Osteocyte (in vitro differentiated cells): ENCODE data around the gene FBH1. TPM values are rescaled to one million over a fixed set of nuclear protein-coding genes. Genes with fewer than 3 reads are reported as not detected.
A peak's percentile ranks its signal among the peaks of the same experiment; 100 is the strongest.

Source experiments
- DNase-seq: peaks from one replicate; pipeline ENCODE4 v3.0.0; 2021; ENCODE audit warnings: mixed read lengths; ENCODE audit not compliant: unreplicated experiment; ENCODE audit errors: extremely low spot score
- H3K27ac Mint-ChIP-seq: one replicate; pipeline ENCODE4 v1.8.0; 2021; ENCODE audit warnings: mild to moderate bottlenecking, mixed read lengths; ENCODE audit not compliant: unreplicated experiment
- H3K27me3 Mint-ChIP-seq: one replicate; pipeline ENCODE4 v1.8.0; 2021; ENCODE audit warnings: mixed read lengths; ENCODE audit not compliant: unreplicated experiment
- H3K36me3 Mint-ChIP-seq: one replicate; pipeline ENCODE4 v1.8.0; 2021; ENCODE audit warnings: mixed read lengths; ENCODE audit not compliant: unreplicated experiment
- H3K4me1 Mint-ChIP-seq: one replicate; pipeline ENCODE4 v1.8.0; 2021; ENCODE audit warnings: mixed read lengths; ENCODE audit not compliant: unreplicated experiment
- H3K4me3 Mint-ChIP-seq: one replicate; pipeline ENCODE4 v1.8.0; 2021; ENCODE audit warnings: mild to moderate bottlenecking, moderate library complexity, mixed read lengths; ENCODE audit not compliant: unreplicated experiment
- H3K9me3 Mint-ChIP-seq: one replicate; pipeline ENCODE4 v1.8.0; 2021; ENCODE audit warnings: mixed read lengths; ENCODE audit not compliant: unreplicated experiment
- CTCF ChIP-seq: fragments of 200-600 bp; sonication (generic); IDR thresholded peaks from 2 replicates; pipeline ENCODE4 v1.5.0; 2021; ENCODE audit warnings: antibody characterized with exemption, mild to moderate bottlenecking, moderate library complexity
- total RNA-seq: library from RNA; stranded (reverse); gene quantifications from 2 replicates; pipeline ENCODE4 v1.2.1, GENCODE V29; 2021

FBH1 gene
- total RNA-seq, 1 donor from 2014 or later: 86.1 TPM

GRCh38 chr10:5942474-5942873 lies 52.4 kb downstream of the FBH1 start:
- Mint-ChIP-seq H3K4me3 (no peak overlapping the region), H3K4me1 (peaks cover 30% of the 10 kb centered on the region), H3K9me3 (no peaks in the 10 kb centered on the region), H3K27me3 (no peaks in the 10 kb centered on the region), H3K36me3 (peaks cover 13% of the 10 kb centered on the region), H3K27ac (no peak overlapping the region)
- no peak for DNase-seq
- TF ChIP-seq CTCF: no peak

GRCh38 chr10:5943536-5943935 lies 53.5 kb downstream of the FBH1 start:
- peaks cover 4% of the 10 kb centered on the region for H3K36me3 Mint-ChIP-seq
- peaks cover 30% of the 10 kb centered on the region for H3K4me1 Mint-ChIP-seq
- H3K4me3 Mint-ChIP-seq: no peak overlapping the region
- no peaks in the 10 kb centered on the region for H3K27me3 Mint-ChIP-seq
- no peak for TF ChIP-seq CTCF
- H3K27ac Mint-ChIP-seq: peak overlapping the region; percentile 42
- DNase-seq: no peak
- no peaks in the 10 kb centered on the region for H3K9me3 Mint-ChIP-seq

- H3K4me1 Mint-ChIP-seq: peaks cover 35% of the 10 kb centered on the region
- peak overlapping the region; percentile 89 for H3K27ac Mint-ChIP-seq
- no peak for DNase-seq
- H3K4me3 Mint-ChIP-seq: no peak overlapping the region
- no peak for TF ChIP-seq CTCF
- H3K9me3 Mint-ChIP-seq: no peaks in the 10 kb centered on the region
- H3K36me3 Mint-ChIP-seq: no peaks in the 10 kb centered on the region
- H3K27me3 Mint-ChIP-seq: peaks cover 5% of the 10 kb centered on the region
These were observed 54.5 kb downstream of the FBH1 start for GRCh38 chr10:5944389-5945189.

GRCh38 chr10:5945190-5945509 lies 55.1 kb downstream of the FBH1 start:
- Mint-ChIP-seq H3K27me3 (peaks cover 5% of the 10 kb centered on the region), H3K4me3 (no peak overlapping the region), H3K4me1 (peaks cover 35% of the 10 kb centered on the region)

More at GRCh38 chr10:5945190-5945509, 55.1 kb downstream of the FBH1 start:
- no peaks in the 10 kb centered on the region for H3K9me3 Mint-ChIP-seq
- DNase-seq: no peak
- no peaks in the 10 kb centered on the region for H3K36me3 Mint-ChIP-seq
- peak overlapping the region; percentile 89 for H3K27ac Mint-ChIP-seq
- no peak for TF ChIP-seq CTCF
